Measurements from ENCODE around the gene LNPK.

LNPK gene

DNA sequence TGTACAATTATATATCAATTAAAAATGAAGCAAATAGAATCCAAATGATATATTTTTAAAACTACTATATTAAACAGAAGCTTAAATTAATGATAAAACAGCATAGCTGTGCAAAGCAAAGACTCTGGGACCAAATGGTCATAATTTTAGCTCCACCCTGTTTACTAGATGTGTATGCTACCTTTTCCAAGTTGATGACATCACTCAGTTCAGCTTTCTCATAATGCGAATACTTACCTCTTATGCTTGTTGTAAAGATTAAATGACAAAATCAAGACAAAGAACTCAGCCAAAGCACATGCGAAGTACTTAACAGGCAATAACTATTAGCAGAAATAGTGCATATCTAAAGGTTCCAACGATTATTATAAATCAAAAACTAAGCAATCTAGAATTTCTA is 51.6 kb downstream of the LNPK start:
- TF ChIP-seq, protein P1, sequence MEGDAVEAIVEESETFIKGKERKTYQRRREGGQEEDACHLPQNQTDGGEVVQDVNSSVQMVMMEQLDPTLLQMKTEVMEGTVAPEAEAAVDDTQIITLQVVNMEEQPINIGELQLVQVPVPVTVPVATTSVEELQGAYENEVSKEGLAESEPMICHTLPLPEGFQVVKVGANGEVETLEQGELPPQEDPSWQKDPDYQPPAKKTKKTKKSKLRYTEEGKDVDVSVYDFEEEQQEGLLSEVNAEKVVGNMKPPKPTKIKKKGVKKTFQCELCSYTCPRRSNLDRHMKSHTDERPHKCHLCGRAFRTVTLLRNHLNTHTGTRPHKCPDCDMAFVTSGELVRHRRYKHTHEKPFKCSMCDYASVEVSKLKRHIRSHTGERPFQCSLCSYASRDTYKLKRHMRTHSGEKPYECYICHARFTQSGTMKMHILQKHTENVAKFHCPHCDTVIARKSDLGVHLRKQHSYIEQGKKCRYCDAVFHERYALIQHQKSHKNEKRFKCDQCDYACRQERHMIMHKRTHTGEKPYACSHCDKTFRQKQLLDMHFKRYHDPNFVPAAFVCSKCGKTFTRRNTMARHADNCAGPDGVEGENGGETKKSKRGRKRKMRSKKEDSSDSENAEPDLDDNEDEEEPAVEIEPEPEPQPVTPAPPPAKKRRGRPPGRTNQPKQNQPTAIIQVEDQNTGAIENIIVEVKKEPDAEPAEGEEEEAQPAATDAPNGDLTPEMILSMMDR (conservative IDR thresholded peaks at IDR 0.05; ENCODE audit: low read length) = no peak
- DNase-seq (ENCODE audit: low read depth) = no peak
- no peak overlapping the region for H3K4me3 ChIP-seq (ENCODE audit: low read length)

DNA sequence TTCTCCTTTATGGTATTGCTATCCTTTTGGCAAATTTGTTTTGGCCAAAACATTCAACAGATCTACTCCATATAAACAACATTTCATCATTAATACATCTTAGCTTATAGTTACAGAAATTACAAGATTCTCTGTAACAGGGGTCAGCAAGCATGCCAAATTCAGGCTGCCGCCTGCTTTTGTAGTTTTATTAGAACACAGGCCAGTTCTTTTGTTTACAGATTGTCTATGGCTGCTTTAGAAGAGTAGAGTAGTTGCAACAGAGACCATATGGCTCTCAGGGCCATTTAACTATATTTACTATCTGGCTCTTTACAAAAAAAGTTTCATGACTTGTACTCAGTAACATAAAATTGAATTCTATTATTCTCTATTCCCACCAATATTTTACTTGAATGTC is 53.9 kb downstream of the LNPK start:
- no peak overlapping the region for H3K4me3 ChIP-seq (ENCODE audit: low read length)
- TF ChIP-seq, protein P1 (conservative IDR thresholded peaks at IDR 0.05; ENCODE audit: low read length) = no peak
- no peak for DNase-seq (ENCODE audit: low read depth)

DNA sequence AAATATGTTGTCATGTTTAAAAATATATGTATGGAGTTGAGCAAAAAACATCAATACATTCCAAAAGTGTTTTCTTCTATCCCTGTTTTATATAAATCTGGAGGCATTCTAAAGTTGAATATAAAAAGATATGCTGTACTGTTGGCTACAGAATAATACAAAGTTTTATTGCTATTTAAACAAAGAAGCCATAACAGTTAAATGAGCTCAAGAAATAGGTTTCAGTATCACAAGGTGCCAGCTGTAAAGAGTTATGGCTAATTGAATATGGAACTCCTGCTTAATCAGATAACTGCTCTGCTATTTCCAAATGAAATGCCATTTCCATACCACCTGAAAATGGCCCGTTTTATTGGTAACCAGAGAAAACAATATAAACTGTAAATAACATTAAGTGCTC is 55.0 kb downstream of the LNPK start:
- no peak for DNase-seq (ENCODE audit: low read depth)
- no peak overlapping the region for H3K4me3 ChIP-seq (ENCODE audit: low read length)
- TF ChIP-seq, protein P1 (conservative IDR thresholded peaks at IDR 0.05; ENCODE audit: low read length) = no peak

DNA sequence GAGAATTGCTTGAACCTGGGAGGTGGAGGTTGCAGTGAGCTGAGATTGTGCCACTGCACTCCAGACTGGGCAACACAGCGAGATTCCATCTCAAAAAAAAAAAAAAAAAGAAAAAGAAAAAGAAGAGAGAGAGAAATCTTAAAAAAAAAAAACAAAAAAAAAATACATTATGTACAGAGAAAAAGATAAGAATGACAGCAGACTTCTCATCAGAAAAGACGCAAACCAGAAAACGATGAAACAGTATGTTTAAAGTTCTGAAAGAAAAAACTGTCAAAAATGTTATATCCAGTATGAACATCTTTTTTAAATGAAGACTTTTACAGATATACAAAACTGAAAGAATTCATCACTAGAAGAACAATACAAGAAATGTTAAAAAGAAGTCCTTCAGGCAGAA is 60.4 kb downstream of the LNPK start:
- H3K4me3 ChIP-seq (ENCODE audit: low read length) = no peak overlapping the region
- TF ChIP-seq, protein P1 (conservative IDR thresholded peaks at IDR 0.05; ENCODE audit: low read length) = no peak
- no peak for DNase-seq (ENCODE audit: low read depth)

DNA sequence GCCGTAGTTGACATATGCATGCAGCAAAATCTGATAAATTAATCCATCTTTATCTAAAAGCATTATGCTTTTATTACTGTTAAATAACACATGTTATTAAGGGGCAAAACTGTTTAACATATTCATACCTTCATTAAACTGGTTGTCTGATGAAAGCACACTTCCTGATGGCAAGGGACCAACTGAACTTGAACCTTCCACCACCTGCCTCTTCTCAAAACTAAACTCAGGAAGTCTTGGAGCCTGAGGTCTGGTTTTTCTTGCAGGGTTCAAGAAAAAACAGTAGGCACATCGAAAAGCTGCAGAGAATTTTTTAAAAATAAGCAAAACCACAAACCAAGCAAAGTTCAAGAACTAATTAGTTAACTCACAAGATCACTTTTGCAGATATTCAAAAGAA is 64.9 kb downstream of the LNPK start:
- H3K4me3 ChIP-seq (ENCODE audit: low read length) = no peak overlapping the region
- TF ChIP-seq, protein P1 (conservative IDR thresholded peaks at IDR 0.05; ENCODE audit: low read length) = no peak
- no peak for DNase-seq (ENCODE audit: low read depth)

DNA sequence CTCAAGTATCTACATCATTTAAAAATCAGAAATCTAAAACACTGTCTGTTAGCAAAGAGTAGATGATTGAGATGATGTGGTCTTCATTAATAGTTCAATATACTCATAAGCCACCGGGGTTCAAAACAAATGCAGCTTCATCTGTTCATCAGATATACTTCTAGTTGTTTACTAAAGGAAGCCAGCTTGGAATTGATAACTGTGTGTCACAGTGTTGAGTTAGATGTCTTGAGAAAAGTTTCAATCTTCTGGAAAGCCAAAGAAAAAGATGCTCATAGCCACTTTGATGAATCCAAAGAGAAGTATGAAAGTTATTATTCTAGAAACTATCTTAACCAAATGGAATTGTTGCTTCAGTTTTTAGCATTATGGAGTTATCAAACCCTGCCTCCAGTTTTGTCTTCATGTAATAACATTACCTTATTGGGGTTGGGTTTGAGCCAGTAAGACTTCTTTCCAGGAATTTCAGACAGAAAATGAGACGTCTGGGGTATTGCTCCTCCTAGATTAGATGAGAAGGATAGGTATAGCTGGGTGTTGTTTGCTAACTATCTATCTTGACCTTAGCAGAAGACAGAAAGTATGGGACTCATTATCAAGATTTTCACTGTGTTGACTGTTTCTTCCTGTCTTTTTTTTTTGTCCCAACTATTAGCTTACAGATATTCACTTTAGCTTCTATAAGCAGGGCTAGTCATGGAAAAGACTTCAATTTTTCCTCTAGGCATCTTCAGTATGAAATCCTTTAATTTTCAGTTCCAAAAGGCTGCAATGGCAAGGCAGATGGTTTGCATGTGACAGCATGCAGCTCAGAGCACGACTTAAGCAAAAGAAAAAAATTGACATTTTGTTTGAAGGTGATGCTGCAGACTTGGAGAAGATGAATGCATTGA is 66.5 kb downstream of the LNPK start:
- no peak for DNase-seq (ENCODE audit: low read depth)
- H3K4me3 ChIP-seq (ENCODE audit: low read length) = no peak overlapping the region
- TF ChIP-seq, protein P1 (conservative IDR thresholded peaks at IDR 0.05; ENCODE audit: low read length) = no peak

DNA sequence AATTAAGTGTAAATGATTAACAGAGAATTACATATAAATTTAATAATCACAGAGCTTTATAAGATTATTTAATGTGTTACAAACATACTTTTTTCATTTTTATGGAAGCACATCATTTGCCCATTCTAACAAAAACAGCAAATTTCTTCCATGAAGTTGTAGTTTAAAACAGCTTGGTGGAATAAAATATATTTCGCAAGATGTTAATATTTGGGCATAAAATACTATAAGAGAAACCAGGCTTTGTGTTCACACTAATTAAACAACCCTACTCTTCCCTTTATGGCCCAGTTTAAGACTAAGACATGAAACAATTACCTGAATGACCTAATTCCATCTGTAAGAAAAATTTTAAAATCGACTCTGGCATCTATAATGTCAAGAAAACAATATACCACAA is 69.4 kb downstream of the LNPK start:
- H3K4me3 ChIP-seq (ENCODE audit: low read length) = no peak overlapping the region
- no peak for DNase-seq (ENCODE audit: low read depth)

More for the DNA sequence above, 69.4 kb downstream of the LNPK start:
- TF ChIP-seq, protein P1 (conservative IDR thresholded peaks at IDR 0.05; ENCODE audit: low read length) = no peak

Data from AG10803 (cell line).